Inflammatory macrophage treated with lipopolysaccharide for 1 hour (primary cell): ENCODE measurements around the gene MAMDC2.
"Not testable (repeated sequence)": the region's sequence is repeated elsewhere in the genome, so short reads cannot be mapped to it uniquely, and the experiment has no call there.

Experiments
- DNase-seq, 2 donors: peaks; one replicate each; pipeline ENCODE4 v3.0.0-alpha.2; 2020 to 2022

MAMDC2 gene

GRCh38 chr9:70143394-70144130, 99.9 kb downstream of the MAMDC2 start:
- no peak for DNase-seq

DNA sequence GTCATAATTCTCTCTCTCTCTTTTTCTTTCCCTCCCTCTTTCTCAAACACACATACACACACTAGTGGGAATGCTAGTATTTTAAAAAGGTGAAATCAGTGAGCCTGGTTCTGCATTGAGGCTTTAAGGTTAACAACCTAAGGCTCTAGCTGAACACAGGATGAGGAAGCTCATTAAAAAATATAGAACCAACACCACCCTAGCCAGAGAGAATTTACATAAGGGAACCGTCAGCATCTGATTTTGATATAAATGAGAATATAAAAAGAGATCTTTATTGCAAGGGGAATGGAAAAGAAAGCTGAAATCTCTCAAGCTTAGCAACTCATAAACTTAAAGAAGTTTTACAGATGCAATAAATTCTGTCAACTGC, 100.5 kb downstream of the MAMDC2 start:
- no peak for DNase-seq

- no peak for DNase-seq
These were observed 102.3 kb downstream of the MAMDC2 start for GRCh38 chr9:70145981-70146380.

DNA sequence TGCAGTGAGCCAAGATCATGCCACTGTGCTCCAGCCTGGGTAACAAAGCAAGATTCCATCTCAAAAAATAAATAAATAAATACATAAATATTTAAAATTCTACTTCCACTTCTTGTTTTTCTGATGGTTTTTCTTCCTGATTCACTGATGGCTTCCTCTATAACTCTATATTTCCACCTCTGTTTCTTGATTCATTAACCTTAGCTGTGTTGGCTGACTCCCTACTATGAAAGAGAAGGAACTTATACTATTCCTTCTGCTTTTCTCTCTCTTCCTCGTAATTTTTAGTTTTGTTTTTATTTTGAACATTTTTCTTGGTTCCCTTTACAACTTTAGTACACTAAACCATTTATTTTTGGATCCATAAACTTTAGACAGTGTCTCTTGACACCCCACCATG, 103.5 kb downstream of the MAMDC2 start:
- DNase-seq = peak in 1 of 2 donors; percentile 22

DNA sequence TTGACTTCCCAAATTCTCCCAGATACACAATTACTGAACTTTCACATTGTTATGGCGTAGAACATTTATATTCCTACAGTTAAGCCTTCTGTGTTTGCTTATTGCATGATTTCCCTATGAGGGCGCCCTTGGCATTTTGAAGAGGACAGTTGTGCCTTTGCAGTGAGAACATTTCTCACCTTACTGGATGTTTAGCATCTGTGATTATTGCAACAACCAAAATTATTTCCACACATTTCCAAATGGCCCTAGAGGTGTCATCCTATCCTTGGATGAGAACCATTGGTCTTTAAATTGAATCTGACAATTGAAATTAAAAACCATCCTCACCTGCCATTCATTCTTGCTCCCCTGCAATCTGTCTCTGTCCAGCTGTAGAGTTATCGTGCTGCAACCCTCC, 104.0 kb downstream of the MAMDC2 start:
- DNase-seq = no peak

DNA sequence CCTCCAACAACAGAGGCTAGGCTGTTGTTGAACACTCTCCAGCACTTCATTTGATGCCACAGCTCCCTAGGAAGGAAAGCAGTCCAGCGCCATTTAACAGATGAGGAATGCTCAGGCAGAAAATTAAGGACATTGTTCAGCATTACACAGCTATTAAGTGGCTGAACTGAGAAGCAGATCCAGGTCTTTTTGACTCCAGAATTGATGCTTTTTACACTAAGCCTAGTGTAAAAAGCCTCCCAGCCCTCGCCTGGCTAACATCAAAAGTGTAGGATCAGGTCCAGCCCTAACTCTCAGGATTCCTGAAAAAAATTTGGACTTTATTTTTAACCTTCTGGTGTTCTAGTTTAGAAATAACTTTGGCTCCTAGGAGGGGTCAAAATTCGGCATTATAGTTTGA, 108.7 kb downstream of the MAMDC2 start:
- no peak for DNase-seq

DNA sequence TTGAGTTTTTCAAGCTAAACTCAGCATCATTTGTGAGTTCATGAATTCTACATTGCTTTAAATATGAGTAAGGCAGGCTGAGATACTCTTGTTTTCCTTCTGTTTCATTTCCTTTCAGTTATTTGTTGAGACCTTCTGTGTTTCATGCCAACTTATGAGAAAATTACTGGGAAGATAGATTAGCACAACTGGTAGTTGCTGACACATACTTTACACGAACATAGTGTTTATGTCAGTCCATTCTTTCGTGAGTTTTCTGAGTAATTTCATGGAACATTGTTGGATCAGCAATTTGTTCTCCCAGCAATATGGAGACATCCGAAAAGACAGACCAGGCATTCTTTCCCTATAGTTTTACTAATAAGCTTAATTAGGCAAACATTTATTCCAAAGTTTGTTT, 113.1 kb downstream of the MAMDC2 start:
- no peak for DNase-seq

GRCh38 chr9:70159630-70160029, 116.0 kb downstream of the MAMDC2 start:
- DNase-seq = no peak

DNA sequence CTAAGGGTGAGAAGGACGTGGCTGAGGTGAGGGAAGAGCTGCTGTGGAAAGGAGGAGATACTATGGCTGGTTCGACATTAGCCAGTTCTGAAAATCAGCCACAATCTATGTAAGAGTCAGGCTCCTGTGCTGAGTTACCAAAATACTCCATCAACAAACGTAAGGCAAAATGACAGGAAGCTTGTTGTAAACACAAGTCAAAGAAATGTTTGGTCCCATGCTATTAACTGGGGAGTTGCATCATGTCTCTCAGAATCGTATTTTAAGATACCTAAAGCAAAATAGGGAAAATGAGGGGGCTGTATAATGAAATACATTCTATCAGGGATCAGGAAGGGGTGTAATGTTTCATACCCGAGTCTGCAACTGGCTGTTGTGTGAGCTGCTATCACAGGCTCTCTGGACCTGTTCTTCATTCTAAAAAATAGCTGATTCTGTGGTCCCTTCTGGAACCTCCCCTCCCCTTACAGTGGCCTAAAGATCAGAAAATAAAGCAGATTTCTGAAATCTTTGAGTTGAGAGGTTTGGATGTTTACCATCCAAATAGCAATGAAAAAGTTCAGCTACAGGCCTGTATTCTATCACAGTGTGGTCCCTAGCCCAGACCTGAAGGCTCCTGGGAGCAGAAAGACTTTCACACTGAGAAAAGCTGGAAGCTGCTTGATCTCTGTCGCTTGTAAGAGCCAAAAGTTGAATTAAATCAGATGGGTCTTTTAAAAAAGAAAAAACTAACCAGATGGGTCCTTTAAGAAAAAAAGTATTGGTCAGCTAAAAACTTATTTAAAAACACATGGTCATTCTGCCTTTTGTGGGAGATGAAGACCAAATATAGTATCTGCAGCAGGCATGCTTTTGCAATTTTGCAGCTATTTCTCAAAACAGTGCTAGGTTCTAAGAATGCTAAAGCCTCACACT, 117.3 kb downstream of the MAMDC2 start:
- no peak for DNase-seq

DNA sequence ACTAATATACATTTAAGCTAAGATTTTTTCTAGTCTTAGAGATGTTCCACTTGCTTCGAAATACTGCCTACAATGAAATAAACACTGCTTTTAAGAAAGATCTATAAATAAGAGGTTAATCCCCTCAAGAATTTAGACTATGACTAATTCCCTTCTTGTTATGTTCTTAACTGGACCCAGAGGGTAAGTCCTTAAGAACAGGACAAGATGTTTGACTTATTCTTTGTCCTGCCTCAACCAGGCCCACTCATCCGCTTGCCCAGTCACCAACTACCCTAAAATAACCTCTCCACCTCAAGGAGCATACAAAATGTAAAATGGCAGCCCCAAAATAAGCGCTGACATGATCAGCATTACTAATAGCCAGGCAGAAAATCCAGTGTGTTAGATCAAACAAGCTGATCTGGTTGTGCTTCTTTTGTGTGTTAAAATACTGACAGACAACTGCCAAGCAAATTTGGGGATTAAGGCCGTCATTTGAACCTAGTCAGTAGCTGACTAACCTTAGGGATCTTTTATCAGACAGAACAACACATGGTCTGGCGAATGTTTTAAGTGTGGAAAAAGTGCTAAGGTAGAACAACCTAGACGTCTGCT, 121.5 kb downstream of the MAMDC2 start:
- no peak for DNase-seq

- no peak for DNase-seq
These were observed 124.9 kb downstream of the MAMDC2 start for GRCh38 chr9:70168521-70168920.

GRCh38 chr9:70169222-70169621, 125.6 kb downstream of the MAMDC2 start:
- DNase-seq = no peak

DNA sequence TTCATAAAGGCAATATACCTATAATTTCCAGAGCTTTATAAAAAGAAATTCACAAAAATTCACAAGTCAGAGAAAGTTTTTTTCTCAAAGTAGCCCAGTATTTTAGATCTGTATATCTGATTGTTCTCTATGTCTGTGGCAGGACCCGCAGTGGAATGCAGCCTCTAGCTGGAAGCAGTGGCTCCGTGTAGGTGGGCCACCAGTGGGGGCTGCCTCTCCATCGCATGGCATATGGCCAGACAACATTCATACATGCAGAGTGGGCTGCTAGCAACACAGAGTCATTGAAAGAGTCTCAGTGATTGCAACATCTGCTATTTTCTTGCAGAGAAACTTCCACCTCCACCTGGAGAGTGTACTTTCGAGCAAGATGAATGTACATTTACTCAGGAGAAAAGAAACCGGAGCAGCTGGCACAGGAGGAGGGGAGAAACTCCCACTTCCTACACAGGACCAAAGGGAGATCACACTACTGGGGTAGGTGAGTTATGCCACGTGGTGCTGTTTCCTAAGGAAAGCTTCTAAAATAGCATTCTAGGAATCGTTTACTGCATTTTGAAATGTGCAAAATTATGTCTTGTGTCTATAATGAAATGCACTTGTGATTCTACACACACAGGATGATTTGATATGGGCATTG, 126.6 kb downstream of the MAMDC2 start:
- DNase-seq = no peak

DNA sequence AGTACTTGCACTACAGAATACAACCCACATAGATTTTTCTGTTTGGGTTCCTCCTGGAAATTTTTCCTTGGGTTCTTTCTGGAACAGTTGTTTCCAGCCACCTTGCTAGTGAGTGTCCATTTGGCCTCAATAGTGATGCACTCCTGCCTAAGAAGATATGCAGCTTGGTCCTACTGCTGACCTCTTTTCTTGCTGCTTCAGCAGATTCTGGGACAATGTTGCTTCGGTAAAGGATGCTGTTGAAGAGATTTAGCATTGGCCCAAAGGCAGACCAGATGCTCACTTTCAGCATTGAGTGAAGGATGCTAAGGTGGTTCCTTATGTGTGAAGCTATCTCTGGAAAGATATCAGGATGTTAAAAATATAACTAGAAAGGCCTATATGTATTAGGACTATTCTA, 128.9 kb downstream of the MAMDC2 start:
- DNase-seq = no peak

GRCh38 chr9:70177121-70177520, 133.5 kb downstream of the MAMDC2 start:
- DNase-seq = no peak

- no peak for DNase-seq
These were observed 149.1 kb downstream of the MAMDC2 start for GRCh38 chr9:70192707-70193106.

DNA sequence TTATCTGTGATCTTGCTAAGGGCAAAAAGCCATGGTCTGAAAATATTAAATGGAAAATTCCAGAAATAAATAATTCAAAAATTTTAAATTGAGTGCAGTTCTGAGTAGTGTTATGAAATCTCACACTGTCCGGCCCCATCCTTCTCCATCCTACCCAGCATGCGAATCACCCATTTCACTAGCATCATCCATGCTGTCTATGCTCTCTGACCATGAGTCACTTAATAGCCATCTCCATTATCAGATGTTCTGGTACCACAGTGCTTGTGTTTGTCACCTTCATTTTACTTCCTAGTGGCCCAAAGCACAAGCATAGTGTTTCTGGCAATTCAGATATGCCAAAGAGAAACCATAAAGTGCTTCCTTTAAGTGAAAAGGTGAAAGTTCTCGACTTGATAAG, 151.8 kb downstream of the MAMDC2 start:
- no peak for DNase-seq

DNA sequence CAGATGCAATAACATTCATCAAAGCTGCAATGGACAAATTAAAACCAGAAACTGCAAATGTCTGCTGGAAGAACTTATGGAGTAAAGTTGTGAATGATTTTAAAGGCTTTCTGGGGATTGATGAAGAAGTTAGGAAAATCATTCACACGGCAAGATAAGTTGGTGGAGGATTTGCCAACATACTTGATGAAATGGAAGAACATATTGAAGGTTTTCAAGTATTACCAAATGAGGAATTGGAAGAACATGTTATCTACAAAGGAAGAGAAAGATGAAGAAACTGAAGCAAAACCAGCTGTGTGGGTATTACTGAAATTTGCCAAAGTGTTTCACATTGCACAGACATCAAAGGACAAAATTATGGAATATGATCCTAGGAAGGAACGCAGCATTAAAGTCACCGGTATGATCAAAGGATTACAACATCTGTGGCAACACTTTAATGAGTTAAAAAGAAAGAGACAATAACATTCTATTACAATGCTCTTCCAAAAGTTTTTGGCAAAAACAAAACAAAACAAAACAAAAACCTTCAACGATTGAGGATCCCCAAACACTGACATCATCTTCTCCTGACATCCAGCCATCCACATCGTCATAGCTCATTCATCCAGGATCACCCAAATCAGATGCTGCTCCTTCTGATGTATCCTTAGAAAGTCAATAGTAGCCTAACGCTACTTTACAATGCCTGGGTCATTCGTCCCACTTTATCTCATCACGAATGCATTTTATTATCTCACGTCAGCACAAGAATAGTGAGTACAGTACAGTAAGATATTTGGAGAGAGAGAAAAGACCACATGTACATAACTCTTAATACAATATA, 153.8 kb downstream of the MAMDC2 start:
- DNase-seq = no peak

DNA sequence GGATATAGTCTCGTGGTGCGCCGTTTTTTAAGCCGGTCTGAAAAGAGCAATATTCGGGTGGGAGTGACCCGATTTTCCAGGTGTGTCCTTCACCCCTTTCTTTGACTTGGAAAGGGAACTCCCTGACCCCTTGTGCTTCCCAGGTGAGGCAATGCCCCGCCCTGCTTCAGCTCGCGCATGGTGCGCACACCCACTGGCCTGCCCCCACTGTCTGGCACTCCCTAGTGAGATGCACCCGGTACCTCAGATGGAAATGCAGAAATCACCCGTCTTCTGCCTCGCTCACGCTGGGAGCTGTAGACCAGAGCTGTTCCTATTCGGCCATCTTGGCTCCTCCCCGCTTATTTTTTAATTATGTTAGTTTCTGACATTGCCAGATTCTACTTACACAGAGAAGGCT, 161.1 kb downstream of the MAMDC2 start:
- not testable (repeated sequence) for DNase-seq

DNA sequence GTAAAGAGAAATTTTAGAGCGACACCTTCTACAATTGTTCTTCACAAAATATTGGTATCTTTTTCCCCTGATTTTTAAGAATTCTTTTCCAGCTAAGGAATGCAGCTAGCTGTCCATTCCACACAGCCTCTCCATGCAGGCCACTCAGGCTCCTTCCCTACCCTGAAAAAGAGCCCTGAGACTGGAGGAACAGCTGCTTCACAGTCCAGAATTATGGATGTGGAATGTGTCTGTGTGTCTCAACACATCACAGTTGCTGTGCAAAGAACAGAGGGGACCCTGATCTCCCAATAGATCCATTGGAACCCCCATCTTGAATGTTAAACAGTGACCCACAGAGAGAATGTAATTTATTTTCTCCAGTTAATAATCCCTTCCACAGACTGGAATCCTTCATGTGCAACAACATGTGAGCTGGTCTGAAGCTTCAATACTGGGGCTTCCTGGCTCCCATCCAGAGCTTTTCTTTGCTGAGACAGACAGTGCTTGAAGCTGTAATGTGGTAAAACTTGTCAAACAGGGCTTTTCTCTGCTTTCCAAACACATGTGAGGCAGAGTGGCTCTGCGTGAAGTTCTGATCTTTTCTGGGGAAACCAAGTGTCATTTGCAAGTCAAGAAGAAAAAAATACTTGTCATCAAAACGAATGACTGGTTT, 161.8 kb downstream of the MAMDC2 start:
- DNase-seq = no peak

GRCh38 chr9:70217029-70217428, 173.4 kb downstream of the MAMDC2 start:
- no peak for DNase-seq

GRCh38 chr9:70218767-70219166, 175.1 kb downstream of the MAMDC2 start:
- DNase-seq = no peak
